Measurements from ENCODE around the gene HEG1.

The HEG1 gene

DNA sequence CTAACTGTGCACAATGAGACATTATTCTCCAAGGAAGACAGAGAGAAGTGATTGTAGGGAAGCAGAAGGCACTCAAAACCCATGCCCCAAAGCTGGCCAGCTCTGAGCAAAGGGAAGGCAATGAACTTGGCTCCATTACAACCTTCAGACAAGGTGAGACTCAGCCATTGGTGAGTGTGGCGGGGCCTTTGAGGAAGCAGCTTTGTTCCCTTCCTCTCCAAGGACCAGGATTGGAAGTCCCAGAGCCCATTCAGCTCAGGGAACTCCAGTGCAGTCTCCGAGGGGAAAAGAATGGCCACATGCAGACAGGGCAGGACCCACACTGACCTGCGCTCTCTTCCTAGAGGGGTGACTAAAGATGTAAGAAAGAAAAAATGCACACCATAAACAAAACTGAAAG is 23.1 kb downstream of the HEG1 start:
- H3K36me3 ChIP-seq (ENCODE audit: insufficient read depth, low read length), result peaks cover 33% of the 10 kb centered on the region
- H3K27ac ChIP-seq (ENCODE audit: low read depth, low read length), result peak overlapping the region; percentile 40
- H2AFZ ChIP-seq (ENCODE audit: low read length, unreplicated experiment), result no peak overlapping the region
- H3K27me3 ChIP-seq (ENCODE audit: insufficient read depth, low read length), result no peaks in the 10 kb centered on the region
- H3K4me3 ChIP-seq (ENCODE audit: low read depth, low read length), result no peak overlapping the region
- H3K79me2 ChIP-seq (ENCODE audit: control insufficient read depth, insufficient read depth, low read length, unreplicated experiment), result peaks cover 74% of the 10 kb centered on the region
- peaks cover 10% of the 10 kb centered on the region for H3K4me1 ChIP-seq (ENCODE audit: control insufficient read depth, insufficient read depth, low read length, unreplicated experiment)

DNA sequence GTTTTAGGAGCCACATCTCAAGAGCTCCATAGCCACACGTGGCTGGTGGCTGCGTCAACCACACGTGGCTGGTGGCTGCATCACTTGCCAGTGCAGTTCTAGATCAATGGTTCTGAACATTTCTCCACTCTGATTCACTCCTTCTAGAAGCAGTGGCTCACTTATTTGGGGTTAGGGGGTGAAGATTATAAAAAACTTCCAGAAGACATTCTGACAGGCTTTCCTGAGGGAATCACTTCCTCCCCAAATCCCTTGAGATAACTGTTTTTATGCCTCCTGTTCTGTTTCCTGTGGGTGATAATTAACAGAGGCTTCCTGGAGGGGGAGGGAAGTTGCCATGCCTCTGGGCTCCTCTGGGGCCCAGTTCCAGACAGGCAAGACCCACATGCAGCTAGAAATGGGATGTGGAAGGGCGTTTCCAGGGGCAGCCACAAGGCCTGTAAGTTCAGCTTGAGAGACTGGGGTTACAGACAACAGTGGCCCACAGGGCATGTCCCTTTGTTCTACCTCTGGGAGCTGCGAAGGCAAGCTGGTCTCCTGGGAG is 23.6 kb downstream of the HEG1 start:
- H3K36me3 ChIP-seq (ENCODE audit: insufficient read depth, low read length), result peaks cover 38% of the 10 kb centered on the region
- peak overlapping the region; percentile 40 for H3K27ac ChIP-seq (ENCODE audit: low read depth, low read length)
- peaks cover 72% of the 10 kb centered on the region for H3K79me2 ChIP-seq (ENCODE audit: control insufficient read depth, insufficient read depth, low read length, unreplicated experiment)
- no peak overlapping the region for H2AFZ ChIP-seq (ENCODE audit: low read length, unreplicated experiment)
- H3K27me3 ChIP-seq (ENCODE audit: insufficient read depth, low read length), result no peaks in the 10 kb centered on the region
- H3K4me3 ChIP-seq (ENCODE audit: low read depth, low read length), result no peak overlapping the region
- H3K4me1 ChIP-seq (ENCODE audit: control insufficient read depth, insufficient read depth, low read length, unreplicated experiment), result peaks cover 10% of the 10 kb centered on the region

DNA sequence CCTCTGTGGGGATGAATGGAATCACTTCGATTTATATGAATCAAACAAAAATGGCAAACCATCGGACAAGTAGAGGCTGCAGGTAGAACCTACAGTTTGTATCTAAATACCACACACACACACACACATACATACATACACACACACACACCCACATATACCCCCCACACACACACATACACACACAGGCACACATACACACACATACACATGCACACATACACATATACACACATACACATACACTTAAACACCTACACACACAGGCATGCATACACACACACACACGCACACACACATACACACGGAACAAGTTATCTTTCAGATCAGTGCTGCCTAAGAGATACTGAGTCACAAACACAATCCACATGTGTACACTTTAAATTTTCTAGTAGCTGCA is 24.3 kb downstream of the HEG1 start:
- Histone ChIP-seq H2AFZ (ENCODE audit: low read length, unreplicated experiment) (no peak overlapping the region), H3K27ac (ENCODE audit: low read depth, low read length) (no peak overlapping the region), H3K4me1 (ENCODE audit: control insufficient read depth, insufficient read depth, low read length, unreplicated experiment) (peaks cover 10% of the 10 kb centered on the region), H3K79me2 (ENCODE audit: control insufficient read depth, insufficient read depth, low read length, unreplicated experiment) (peaks cover 68% of the 10 kb centered on the region), H3K27me3 (ENCODE audit: insufficient read depth, low read length) (no peaks in the 10 kb centered on the region), H3K4me3 (ENCODE audit: low read depth, low read length) (no peak overlapping the region), H3K36me3 (ENCODE audit: insufficient read depth, low read length) (peaks cover 42% of the 10 kb centered on the region)

- no peak overlapping the region for H2AFZ ChIP-seq (ENCODE audit: low read length, unreplicated experiment)
- H3K4me3 ChIP-seq (ENCODE audit: low read depth, low read length), result no peak overlapping the region
- peaks cover 49% of the 10 kb centered on the region for H3K36me3 ChIP-seq (ENCODE audit: insufficient read depth, low read length)
- H3K27me3 ChIP-seq (ENCODE audit: insufficient read depth, low read length), result no peaks in the 10 kb centered on the region
- peaks cover 60% of the 10 kb centered on the region for H3K79me2 ChIP-seq (ENCODE audit: control insufficient read depth, insufficient read depth, low read length, unreplicated experiment)
- no peak overlapping the region for H3K27ac ChIP-seq (ENCODE audit: low read depth, low read length)
- peaks cover 30% of the 10 kb centered on the region for H3K4me1 ChIP-seq (ENCODE audit: control insufficient read depth, insufficient read depth, low read length, unreplicated experiment)
These were observed 27.1 kb downstream of the HEG1 start for GRCh38 chr3:125028657-125029056.

- Histone ChIP-seq H2AFZ (ENCODE audit: low read length, unreplicated experiment) (no peak overlapping the region), H3K4me1 (ENCODE audit: control insufficient read depth, insufficient read depth, low read length, unreplicated experiment) (peaks cover 20% of the 10 kb centered on the region), H3K36me3 (ENCODE audit: insufficient read depth, low read length) (peaks cover 60% of the 10 kb centered on the region), H3K79me2 (ENCODE audit: control insufficient read depth, insufficient read depth, low read length, unreplicated experiment) (peaks cover 48% of the 10 kb centered on the region), H3K4me3 (ENCODE audit: low read depth, low read length) (no peak overlapping the region), H3K27ac (ENCODE audit: low read depth, low read length) (no peak overlapping the region), H3K27me3 (ENCODE audit: insufficient read depth, low read length) (no peaks in the 10 kb centered on the region)
These were observed 30.2 kb downstream of the HEG1 start for GRCh38 chr3:125025642-125026041.

- Histone ChIP-seq H3K79me2 (ENCODE audit: control insufficient read depth, insufficient read depth, low read length, unreplicated experiment) (peaks cover 40% of the 10 kb centered on the region), H3K36me3 (ENCODE audit: insufficient read depth, low read length) (peaks cover 57% of the 10 kb centered on the region), H3K27ac (ENCODE audit: low read depth, low read length) (no peak overlapping the region), H3K27me3 (ENCODE audit: insufficient read depth, low read length) (no peaks in the 10 kb centered on the region), H3K4me3 (ENCODE audit: low read depth, low read length) (no peak overlapping the region), H2AFZ (ENCODE audit: low read length, unreplicated experiment) (no peak overlapping the region), H3K4me1 (ENCODE audit: control insufficient read depth, insufficient read depth, low read length, unreplicated experiment) (peaks cover 20% of the 10 kb centered on the region)
These were observed 31.0 kb downstream of the HEG1 start for GRCh38 chr3:125024817-125025216.

DNA sequence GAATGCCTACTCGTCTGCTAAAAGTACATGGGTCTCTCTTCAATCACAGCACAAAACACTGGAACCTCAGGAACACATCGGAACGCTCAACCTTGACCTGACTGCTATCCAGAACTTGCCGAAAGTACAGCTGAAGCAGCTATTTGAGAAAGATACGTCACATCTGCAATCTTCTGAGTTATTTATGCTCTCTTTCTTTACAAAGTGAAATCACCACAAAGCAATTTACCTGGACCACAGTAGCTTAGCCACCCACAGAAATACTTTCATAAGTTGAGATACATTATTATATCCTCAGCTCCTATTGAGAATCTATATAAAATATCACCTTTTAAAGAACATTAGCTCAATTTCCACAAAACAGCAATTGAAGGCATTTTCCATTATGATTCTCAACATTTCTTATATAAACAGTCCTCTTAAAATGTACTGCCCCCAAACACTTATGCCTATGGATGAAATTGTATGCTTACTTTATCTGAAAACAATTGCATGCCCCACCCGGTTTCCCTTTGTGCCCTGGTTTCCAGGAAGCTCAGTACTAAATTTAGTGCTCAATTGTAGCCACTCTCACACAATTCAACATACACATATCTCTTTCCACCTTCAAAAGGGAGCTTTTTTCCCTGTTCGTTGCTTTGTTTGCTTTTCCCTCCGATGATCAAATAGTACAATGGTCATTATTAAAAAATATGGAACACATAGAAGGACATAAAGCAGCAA is 31.8 kb downstream of the HEG1 start:
- Histone ChIP-seq H3K4me1 (ENCODE audit: control insufficient read depth, insufficient read depth, low read length, unreplicated experiment) (peaks cover 20% of the 10 kb centered on the region), H3K79me2 (ENCODE audit: control insufficient read depth, insufficient read depth, low read length, unreplicated experiment) (peaks cover 33% of the 10 kb centered on the region), H3K27ac (ENCODE audit: low read depth, low read length) (no peak overlapping the region), H3K36me3 (ENCODE audit: insufficient read depth, low read length) (peaks cover 58% of the 10 kb centered on the region), H2AFZ (ENCODE audit: low read length, unreplicated experiment) (no peak overlapping the region), H3K27me3 (ENCODE audit: insufficient read depth, low read length) (no peaks in the 10 kb centered on the region), H3K4me3 (ENCODE audit: low read depth, low read length) (no peak overlapping the region)

DNA sequence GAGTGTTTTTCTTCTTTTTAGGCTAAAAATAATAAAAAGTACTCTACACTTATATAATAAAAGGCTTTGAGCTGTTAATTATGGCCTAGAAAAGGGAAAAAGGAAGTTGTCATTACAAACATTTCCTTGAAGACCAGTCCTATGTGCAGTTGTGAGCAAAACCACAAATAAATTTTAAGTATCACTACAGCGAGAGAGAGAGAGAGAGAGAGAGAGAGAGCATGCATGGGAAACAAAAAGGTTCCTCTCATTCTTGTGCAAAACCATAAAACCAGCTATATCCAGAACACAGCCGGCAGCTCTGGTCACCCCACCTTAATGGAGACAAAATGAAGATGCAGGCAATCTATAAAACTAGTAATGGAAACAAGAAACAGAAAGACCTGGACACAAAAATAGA is 33.6 kb downstream of the HEG1 start:
- H3K4me3 ChIP-seq (ENCODE audit: low read depth, low read length), result no peak overlapping the region
- H3K36me3 ChIP-seq (ENCODE audit: insufficient read depth, low read length), result peaks cover 48% of the 10 kb centered on the region
- H3K79me2 ChIP-seq (ENCODE audit: control insufficient read depth, insufficient read depth, low read length, unreplicated experiment), result peaks cover 19% of the 10 kb centered on the region

GRCh38 chr3:125019271-125019670 is 36.5 kb downstream of the HEG1 start:
- peaks cover 8% of the 10 kb centered on the region for H3K79me2 ChIP-seq (ENCODE audit: control insufficient read depth, insufficient read depth, low read length, unreplicated experiment)
- H3K4me1 ChIP-seq (ENCODE audit: control insufficient read depth, insufficient read depth, low read length, unreplicated experiment), result peaks cover 4% of the 10 kb centered on the region
- no peaks in the 10 kb centered on the region for H3K27me3 ChIP-seq (ENCODE audit: insufficient read depth, low read length)
- no peak overlapping the region for H3K27ac ChIP-seq (ENCODE audit: low read depth, low read length)
- peaks cover 35% of the 10 kb centered on the region for H3K36me3 ChIP-seq (ENCODE audit: insufficient read depth, low read length)
- no peak overlapping the region for H3K4me3 ChIP-seq (ENCODE audit: low read depth, low read length)
- no peak overlapping the region for H2AFZ ChIP-seq (ENCODE audit: low read length, unreplicated experiment)

More for the DNA sequence above, 33.6 kb downstream of the HEG1 start:
- Histone ChIP-seq H3K27ac (ENCODE audit: low read depth, low read length) (no peak overlapping the region), H3K4me1 (ENCODE audit: control insufficient read depth, insufficient read depth, low read length, unreplicated experiment) (peaks cover 20% of the 10 kb centered on the region), H2AFZ (ENCODE audit: low read length, unreplicated experiment) (no peak overlapping the region), H3K27me3 (ENCODE audit: insufficient read depth, low read length) (no peaks in the 10 kb centered on the region)

DNA sequence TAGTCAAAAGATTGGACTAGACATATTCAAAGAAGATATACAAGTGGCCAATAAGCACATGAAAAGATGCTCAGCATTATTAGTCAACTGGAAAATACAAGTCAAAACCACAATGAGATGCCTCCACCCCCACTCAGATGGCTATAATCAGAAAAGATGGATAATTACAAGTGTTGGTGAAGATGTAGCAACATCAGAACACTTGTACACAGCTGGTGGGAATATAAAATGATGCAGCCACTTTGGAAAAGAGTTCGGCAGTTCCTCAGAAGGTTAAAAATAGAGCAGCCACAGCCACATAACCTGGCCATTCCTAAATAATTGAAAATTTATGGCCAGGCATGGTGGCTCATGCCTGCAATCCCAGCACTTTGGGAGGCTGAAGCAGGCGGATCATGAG is 38.4 kb downstream of the HEG1 start:
- Histone ChIP-seq H3K79me2 (ENCODE audit: control insufficient read depth, insufficient read depth, low read length, unreplicated experiment) (no peaks in the 10 kb centered on the region), H3K27me3 (ENCODE audit: insufficient read depth, low read length) (no peaks in the 10 kb centered on the region), H2AFZ (ENCODE audit: low read length, unreplicated experiment) (no peak overlapping the region), H3K36me3 (ENCODE audit: insufficient read depth, low read length) (peaks cover 51% of the 10 kb centered on the region), H3K27ac (ENCODE audit: low read depth, low read length) (no peak overlapping the region), H3K4me1 (ENCODE audit: control insufficient read depth, insufficient read depth, low read length, unreplicated experiment) (peaks cover 4% of the 10 kb centered on the region), H3K4me3 (ENCODE audit: low read depth, low read length) (no peak overlapping the region)

GRCh38 chr3:125014570-125015179 is 41.1 kb downstream of the HEG1 start:
- peaks cover 59% of the 10 kb centered on the region for H3K36me3 ChIP-seq (ENCODE audit: insufficient read depth, low read length)

More at GRCh38 chr3:125014570-125015179, 41.1 kb downstream of the HEG1 start:
- no peaks in the 10 kb centered on the region for H3K79me2 ChIP-seq (ENCODE audit: control insufficient read depth, insufficient read depth, low read length, unreplicated experiment)
- no peak overlapping the region for H3K4me3 ChIP-seq (ENCODE audit: low read depth, low read length)
- no peak overlapping the region for H2AFZ ChIP-seq (ENCODE audit: low read length, unreplicated experiment)
- H3K27ac ChIP-seq (ENCODE audit: low read depth, low read length), result no peak overlapping the region
- no peaks in the 10 kb centered on the region for H3K27me3 ChIP-seq (ENCODE audit: insufficient read depth, low read length)
- peaks cover 15% of the 10 kb centered on the region for H3K4me1 ChIP-seq (ENCODE audit: control insufficient read depth, insufficient read depth, low read length, unreplicated experiment)
